Fibroblast of peridontal ligament (primary cell): ENCODE results near the gene CASP8.

Experiments used
- DNase-seq: peaks from one replicate; pipeline ENCODE4 v3.0.0-alpha.2; 2010; ENCODE audit errors: extremely low read depth

The CASP8 gene

GRCh38 chr2:201260302-201260800 lies at the start of gene CASP8:
CASP8 (plus strand) TSS chr2:201260536; CDS start chr2:201266487, 5,951 bp downstream.
- no peak for DNase-seq

GRCh38 chr2:201215963-201216362 lies 44.4 kb upstream of the CASP8 start:
- DNase-seq: no peak

GRCh38 chr2:201216918-201217317 lies 43.4 kb upstream of the CASP8 start:
- no peak for DNase-seq

GRCh38 chr2:201218780-201219179 lies 41.6 kb upstream of the CASP8 start:
- peak; percentile 31 for DNase-seq

- no peak for DNase-seq
Observed at GRCh38 chr2:201219328-201220096, 40.8 kb upstream of the CASP8 start.

- DNase-seq: no peak
Observed at GRCh38 chr2:201220102-201220570, 40.2 kb upstream of the CASP8 start.

GRCh38 chr2:201223089-201224073 lies 37.0 kb upstream of the CASP8 start:
- no peak for DNase-seq

- DNase-seq: no peak
Observed at GRCh38 chr2:201228271-201228911, 31.9 kb upstream of the CASP8 start.

- no peak for DNase-seq
Observed at GRCh38 chr2:201228912-201229290, 31.4 kb upstream of the CASP8 start.

- DNase-seq: peak; percentile 92
Observed at GRCh38 chr2:201231781-201232466, 28.4 kb upstream of the CASP8 start.

GRCh38 chr2:201232467-201232815 lies 27.9 kb upstream of the CASP8 start:
- DNase-seq: no peak

GRCh38 chr2:201233192-201233811 lies 27.0 kb upstream of the CASP8 start:
- DNase-seq: no peak

- no peak for DNase-seq
Observed at GRCh38 chr2:201233812-201234662, 26.3 kb upstream of the CASP8 start.

- DNase-seq: no peak
Observed at GRCh38 chr2:201234663-201235135, 25.6 kb upstream of the CASP8 start.

GRCh38 chr2:201235860-201236811 lies 24.2 kb upstream of the CASP8 start:
- DNase-seq: peak; percentile 97

GRCh38 chr2:201237486-201238123 lies 22.7 kb upstream of the CASP8 start:
- no peak for DNase-seq

- peak; percentile 84 for DNase-seq
Observed at GRCh38 chr2:201239167-201239935, 21.0 kb upstream of the CASP8 start.
